GM08714 (cell line): ENCODE data around the gene SPEF2.

ENCODE experiments used
- H3K4me3 ChIP-seq: fragments of 200-500 bp; sonication (Bioruptor generic); 2 replicates; pipeline ENCODE4 v1.5.1; 2014; ENCODE audit warnings: mild to moderate bottlenecking, low read length, inconsistent platforms
- ZNF274 ChIP-seq: IDR thresholded peaks from 2 replicates; pipeline ENCODE4 v1.6.1; 2012; ENCODE audit warnings: mild to moderate bottlenecking, low read depth, low read length

The SPEF2 gene

DNA sequence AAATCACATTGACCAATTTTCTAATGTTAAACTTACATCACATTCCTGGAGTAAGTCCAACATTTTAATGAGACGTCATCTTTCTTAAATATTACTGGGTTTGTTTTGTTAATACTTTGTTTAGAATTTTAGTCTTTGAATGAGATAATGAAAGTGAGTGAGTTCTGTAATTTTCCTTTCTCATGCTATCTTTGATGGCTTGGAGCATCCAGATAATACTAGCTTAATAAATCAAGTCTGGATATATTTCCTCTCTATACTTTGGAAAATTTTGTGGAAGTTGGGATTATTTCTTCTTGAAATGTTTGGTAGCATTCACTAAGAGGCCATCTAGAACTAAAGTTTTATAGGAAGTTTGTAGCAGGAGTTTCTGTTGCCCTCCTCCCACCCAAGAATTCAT is 148.3 kb downstream of the SPEF2 start:
- no peak overlapping the region for H3K4me3 ChIP-seq
- no peak for TF ChIP-seq ZNF274

DNA sequence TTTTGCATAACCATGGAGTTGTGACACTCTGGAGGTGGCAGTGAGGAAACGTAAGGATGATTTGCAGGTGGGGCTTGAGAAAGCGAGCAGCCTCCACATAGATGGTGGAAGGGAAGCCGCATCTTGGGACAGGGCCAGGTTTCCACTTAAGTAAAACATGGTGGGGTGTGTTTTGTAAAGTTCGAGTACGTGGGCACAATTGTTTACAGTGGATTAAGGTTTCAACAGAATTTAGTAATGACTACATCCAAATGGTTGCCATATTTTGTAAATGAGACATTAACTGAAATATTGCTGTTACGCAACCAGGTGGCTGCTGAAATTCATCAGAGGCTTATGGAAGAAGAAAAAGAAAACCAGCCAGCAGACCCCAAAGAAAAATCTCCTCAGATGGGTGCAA is 153.6 kb downstream of the SPEF2 start:
- no peak for TF ChIP-seq ZNF274
- no peak overlapping the region for H3K4me3 ChIP-seq

DNA sequence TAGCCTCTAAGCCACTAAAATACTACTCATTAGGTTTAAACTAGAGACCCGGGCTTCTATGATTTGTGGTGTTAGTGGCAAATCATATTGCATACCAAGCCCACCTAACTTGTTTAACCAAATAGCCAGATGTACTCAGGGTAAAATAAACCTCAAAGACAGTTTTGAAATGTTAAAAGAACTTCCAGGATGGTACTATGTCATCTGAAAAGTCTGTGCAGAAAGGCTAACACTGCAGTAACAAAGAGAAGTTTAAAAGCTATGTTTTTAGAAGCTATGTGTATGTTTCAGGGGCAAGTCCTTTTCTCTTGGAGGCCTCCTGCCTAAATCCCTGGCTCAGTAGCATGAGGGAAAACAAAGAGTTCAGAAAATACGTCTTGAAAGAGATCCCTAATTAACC is 154.2 kb downstream of the SPEF2 start:
- H3K4me3 ChIP-seq, result no peak overlapping the region
- no peak for TF ChIP-seq ZNF274

DNA sequence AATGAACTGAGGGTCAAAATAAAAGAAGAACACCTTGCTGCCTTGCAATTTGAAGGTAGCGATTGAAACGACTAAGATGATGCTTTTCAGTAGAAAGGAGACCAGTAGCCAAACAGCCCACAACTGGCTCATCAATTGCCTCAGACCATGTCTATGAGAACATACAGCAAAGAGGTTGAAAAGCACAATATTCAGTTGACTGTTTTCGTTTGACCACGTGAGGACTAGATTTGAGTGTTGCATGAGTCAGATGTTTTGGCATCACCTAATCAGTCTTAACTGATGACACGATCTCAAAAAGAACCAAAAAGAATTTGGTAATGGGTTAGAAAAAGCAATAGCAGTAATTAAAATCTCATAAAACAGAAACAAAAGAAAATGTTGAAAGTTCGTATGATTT is 156.3 kb downstream of the SPEF2 start:
- H3K4me3 ChIP-seq, result no peak overlapping the region
- no peak for TF ChIP-seq ZNF274

DNA sequence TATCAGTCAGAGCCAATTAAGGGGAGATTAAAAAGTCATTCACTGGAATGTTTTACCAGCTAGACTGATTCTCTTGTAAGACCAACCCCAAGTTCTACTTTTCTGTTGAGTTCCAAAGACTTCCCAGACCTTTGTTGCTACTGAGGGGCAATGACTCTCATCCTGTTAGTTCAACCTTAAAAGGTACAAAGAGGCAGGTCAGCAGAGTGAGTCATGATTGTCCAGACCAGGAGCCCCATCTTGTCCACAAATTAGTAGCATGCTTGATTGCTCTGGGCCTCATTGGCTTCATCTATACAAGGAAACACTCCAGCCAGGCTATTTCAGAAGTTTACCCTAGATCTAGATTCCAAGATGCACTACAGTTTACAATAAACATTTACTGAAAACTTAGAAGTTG is 159.1 kb downstream of the SPEF2 start:
- no peak for TF ChIP-seq ZNF274

DNA sequence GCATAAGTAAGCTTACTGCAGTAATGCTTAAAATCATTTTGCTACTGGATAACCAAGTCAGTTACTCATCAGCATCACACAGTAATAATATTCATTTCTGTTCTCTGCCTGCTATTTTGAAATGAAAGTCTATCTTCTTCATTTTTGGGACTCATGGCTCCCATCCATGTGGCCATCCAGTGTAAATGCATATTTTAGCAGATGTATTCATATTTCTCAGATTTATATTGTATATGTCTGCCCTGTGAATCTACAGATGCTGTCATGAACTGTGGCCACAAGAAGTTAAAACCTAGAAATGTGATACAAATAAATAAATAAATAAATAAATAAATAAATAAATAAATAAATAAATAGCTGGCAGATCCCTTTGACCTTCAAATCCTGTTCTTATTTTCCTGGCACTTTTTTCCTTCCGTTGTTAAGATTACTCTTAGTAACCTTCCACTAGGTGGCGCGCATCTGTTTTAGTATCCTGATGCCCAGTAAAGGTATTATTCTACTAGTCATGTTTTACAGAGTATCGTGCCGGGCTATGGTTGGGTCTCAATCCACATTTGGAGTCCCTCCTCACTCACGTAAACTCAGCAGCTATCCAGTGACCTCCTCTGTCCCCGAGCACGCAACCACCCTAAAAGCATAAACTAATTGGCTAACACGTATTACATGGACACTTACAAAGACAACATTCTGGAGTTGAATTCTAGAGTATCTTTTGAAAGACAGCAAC is 159.9 kb downstream of the SPEF2 start:
- no peak overlapping the region for H3K4me3 ChIP-seq
- TF ChIP-seq ZNF274, result no peak

More for the DNA sequence above, 159.1 kb downstream of the SPEF2 start:
- H3K4me3 ChIP-seq, result no peak overlapping the region

DNA sequence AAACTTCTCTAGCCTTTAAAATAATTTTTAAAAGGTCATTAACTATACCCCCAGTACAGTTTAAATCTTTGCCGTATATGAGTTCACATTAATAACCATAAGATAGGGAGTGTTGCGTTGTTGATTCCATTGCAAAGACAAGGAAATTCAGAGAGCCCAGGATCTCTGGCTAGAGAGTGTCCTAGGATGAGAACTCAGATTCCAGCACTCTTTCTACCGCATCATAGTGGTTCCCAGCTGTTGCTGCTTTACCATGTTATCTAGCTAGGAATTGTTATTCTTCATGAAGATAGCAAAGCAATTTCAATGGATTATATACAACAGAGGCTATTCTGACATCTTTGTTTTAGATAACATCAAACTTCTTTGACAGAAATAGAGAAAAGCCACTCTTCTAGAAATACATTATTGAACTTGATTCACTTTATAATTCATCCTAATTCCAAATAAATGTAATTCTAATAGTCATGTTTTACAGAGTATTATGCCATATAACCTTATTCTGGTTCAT is 160.7 kb downstream of the SPEF2 start:
- no peak overlapping the region for H3K4me3 ChIP-seq
- TF ChIP-seq ZNF274, result no peak

DNA sequence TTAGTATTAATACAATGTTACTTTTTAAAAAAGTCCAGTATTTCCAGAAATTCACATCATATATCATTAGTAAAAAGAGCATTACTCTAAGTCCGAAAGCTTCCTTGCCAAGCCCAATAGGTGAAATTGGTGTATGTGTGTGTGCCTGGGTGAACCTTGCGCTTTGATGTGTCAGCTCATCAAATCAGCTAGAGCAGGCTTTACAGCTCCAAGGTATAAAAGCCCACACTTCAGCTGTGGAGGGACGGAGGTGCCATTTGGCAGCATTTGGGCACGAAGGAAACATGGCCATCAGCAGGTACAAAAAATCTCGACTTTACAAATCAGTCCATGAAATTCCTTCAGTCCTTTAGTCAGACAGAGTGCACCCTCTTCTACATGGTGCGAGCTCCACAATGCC is 162.6 kb downstream of the SPEF2 start:
- TF ChIP-seq ZNF274, result no peak
- no peak overlapping the region for H3K4me3 ChIP-seq

DNA sequence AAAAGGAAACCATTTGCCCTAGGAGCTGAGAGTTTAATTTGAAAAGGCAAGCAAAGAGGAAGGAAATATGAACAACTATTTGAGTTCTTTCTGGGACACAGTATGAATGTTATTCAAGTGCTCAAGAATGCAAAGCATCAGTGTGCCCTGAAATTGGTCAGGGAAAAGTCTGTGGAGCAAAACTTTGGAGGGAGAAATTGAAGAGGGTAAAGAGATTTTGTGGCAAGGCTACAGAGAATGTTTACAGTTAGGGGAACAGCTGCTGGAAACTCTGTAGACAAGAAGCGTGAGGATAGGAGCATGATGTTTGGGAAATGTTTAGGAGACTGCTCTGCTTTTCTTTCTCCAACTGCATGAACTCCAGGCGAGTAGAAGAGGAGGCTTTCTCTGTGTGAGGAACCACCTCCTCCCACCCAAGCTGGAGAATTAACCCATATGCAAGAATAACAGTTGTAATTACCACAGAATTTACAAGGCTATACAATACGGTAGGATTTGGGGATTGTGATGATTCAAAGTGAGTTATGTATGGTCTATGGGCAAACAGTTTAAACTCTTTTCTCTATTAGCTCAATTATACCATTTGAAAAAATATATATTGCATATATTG is 163.6 kb downstream of the SPEF2 start:
- TF ChIP-seq ZNF274, result no peak

DNA sequence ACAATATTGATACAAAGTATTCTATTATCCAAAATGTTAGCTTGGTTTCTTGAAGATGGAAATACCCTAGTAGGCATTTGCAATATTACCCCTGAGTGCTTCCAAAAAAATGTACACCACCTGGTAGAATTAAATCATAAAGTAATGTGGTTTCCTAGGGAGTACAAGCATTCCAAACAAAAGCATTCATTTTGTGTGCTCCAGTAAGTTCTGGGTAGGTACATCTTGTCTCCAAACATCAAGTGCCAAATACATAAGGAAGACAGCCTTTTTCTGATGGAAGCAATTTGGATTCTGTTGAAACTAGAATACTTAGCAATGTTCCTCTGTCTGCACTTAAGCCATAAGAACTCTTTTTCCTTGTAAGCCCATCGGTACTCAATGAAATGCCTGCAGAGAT is 165.9 kb downstream of the SPEF2 start:
- no peak overlapping the region for H3K4me3 ChIP-seq
- no peak for TF ChIP-seq ZNF274

More for the DNA sequence above, 163.6 kb downstream of the SPEF2 start:
- H3K4me3 ChIP-seq, result no peak overlapping the region

DNA sequence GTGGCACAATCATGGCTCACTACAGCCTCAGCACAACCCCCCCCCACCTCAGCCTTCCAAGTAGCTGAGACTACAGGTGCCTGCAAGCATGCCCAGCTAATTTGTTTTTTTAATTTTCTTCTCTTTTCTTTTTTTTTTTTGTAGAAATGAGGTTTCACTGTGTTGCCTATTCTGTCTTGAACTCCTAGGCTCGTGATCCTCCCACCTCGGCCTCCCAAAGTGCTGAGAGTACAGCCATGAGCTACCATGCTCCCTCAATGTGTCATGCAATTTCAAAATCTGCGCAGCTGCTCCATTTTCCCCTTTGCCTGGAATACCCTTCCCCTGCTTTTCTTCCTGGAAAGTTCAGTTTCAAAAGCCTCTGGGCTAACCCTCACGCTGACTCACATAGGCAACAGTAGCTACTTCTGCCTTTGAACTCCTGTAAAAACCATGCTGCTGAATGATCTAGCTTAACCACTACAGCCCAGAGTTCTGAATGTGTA is 168.0 kb downstream of the SPEF2 start:
- TF ChIP-seq ZNF274, result no peak

DNA sequence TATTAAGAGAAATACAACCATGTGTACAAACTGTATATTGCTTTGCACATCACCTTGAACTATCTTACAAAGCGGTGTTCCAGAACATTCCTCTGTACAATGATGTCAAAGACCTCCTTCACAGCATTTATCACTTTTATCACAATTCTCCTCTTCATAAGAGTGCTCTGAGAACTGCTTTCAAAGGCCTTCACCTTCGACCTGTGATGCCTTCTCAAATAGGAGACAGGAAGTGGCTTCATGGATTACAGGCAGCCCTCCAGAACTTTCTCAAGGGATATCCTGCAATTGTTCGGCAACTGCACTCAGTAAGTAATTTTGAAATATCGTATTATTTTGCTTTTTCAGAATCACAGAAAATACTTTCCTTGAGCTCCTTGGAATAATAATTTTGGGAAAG is 171.1 kb downstream of the SPEF2 start:
- no peak overlapping the region for H3K4me3 ChIP-seq
- no peak for TF ChIP-seq ZNF274

More for the DNA sequence above, 168.0 kb downstream of the SPEF2 start:
- H3K4me3 ChIP-seq, result no peak overlapping the region

DNA sequence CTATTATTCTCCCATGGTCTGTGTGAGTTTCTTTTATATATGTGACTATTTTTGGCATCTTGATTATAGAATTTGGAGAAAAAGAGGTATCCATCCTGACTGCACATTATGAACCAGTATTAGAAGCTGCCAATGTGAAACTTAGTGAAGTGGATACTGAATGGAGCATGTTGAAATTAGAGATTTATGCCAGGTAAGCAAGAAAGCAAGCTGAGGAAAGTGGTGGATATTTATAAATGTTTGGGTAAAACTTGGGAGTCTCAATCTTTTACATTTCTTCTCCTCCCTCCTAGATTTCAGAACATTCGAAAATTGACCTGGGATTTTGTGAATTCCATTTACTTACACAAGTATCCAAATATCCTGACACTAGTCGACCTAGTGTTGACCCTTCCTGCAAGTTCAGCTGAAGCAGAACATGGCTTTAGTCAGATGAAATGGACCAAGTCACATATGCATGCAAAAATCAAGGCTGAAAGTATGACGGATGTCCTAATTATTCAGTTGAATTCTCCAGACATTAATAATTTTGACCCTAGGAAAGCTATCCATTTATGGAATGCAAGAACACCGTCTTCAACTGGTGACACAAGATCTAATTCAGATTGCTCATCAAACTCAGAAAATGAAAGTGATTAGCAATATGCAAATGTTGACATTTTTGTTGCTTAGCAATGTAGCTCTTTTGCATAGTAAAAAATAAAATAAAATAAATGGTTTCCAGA is 172.2 kb downstream of the SPEF2 start:
- no peak for TF ChIP-seq ZNF274
- no peak overlapping the region for H3K4me3 ChIP-seq

DNA sequence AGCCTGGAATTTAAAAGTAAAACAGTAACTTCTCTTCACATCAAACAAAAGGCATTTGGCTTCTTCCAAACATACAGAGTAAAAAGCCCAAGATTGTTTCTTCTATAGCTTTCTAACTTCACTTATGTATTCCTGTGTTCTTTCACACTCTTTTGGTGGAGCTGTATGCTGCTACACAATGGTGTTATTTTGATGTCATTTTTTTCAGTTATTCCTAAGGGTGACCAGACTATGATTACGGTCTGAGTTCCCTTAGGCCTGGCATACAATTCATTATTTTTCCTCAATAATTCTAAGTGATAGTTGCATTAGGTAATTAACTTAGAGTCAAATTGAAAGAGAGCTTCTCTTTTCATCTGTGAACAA is 172.8 kb downstream of the SPEF2 start:
- no peak overlapping the region for H3K4me3 ChIP-seq

DNA sequence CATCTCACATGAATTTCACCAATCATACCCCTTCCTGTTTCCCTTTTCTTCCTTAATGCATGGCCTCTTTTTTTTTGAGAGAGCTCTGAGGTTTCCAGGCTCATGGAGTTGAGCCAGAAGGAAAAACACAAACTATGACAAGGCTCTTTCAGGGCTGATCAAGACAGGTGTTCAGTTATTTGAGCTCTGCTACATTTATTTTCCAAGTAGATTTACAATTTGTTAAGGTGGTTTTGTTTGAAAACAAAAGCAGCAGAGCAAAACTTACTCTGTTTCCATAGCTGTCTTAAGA is 176.6 kb downstream of the SPEF2 start:
- no peak for TF ChIP-seq ZNF274
- H3K4me3 ChIP-seq, result no peak overlapping the region

More for the DNA sequence above, 172.8 kb downstream of the SPEF2 start:
- TF ChIP-seq ZNF274, result no peak
